DMS53 (cell line): Measurements from ENCODE around the gene NEUROG1.

ENCODE experiments used
- DNase-seq: peaks from one replicate; lab custom pipeline; 2025; lab: John Stamatoyannopoulos, UW

Gene NEUROG1

GRCh38 chr5:135535820-135536801, at the start of gene NEUROG1:
TSS of gene NEUROG1 (minus strand) at chr5:135535964. CDS start at chr5:135535690, 274 bp downstream.
- DNase-seq, result peak; percentile 56

- no peak for DNase-seq
Observed at GRCh38 chr5:135584918-135585317, 49.2 kb upstream of the NEUROG1 start.

- DNase-seq, result no peak
Observed at GRCh38 chr5:135584276-135584675, 48.5 kb upstream of the NEUROG1 start.

GRCh38 chr5:135582099-135582781, 46.5 kb upstream of the NEUROG1 start:
- no peak for DNase-seq

- peak; percentile 72 for DNase-seq
Observed at GRCh38 chr5:135578685-135579341, 43.0 kb upstream of the NEUROG1 start, which contains the start of gene CXCL14. TSS of gene CXCL14 (minus strand) at chr5:135578991. CDS start at chr5:135578778, 213 bp downstream.

GRCh38 chr5:135578305-135578684, 42.5 kb upstream of the NEUROG1 start:
- DNase-seq, result no peak

GRCh38 chr5:135577421-135577820, 41.7 kb upstream of the NEUROG1 start:
- DNase-seq, result no peak

- DNase-seq, result no peak
Observed at GRCh38 chr5:135576075-135576599, 40.4 kb upstream of the NEUROG1 start.

- DNase-seq, result no peak
Observed at GRCh38 chr5:135574493-135574892, 38.7 kb upstream of the NEUROG1 start.

- no peak for DNase-seq
Observed at GRCh38 chr5:135571902-135572301, 36.1 kb upstream of the NEUROG1 start.

GRCh38 chr5:135571066-135571609, 35.4 kb upstream of the NEUROG1 start:
- no peak for DNase-seq

- DNase-seq, result no peak
Observed at GRCh38 chr5:135570453-135570764, 34.6 kb upstream of the NEUROG1 start.

- DNase-seq, result peak; percentile 89
Observed at GRCh38 chr5:135569755-135570452, 34.1 kb upstream of the NEUROG1 start.

GRCh38 chr5:135568923-135569360, 33.2 kb upstream of the NEUROG1 start:
- no peak for DNase-seq

GRCh38 chr5:135568246-135568645, 32.5 kb upstream of the NEUROG1 start:
- DNase-seq, result peak; percentile 24

GRCh38 chr5:135567661-135568060, 31.9 kb upstream of the NEUROG1 start:
- DNase-seq, result peak; percentile 26

- no peak for DNase-seq
Observed at GRCh38 chr5:135566422-135567400, 30.9 kb upstream of the NEUROG1 start.

- DNase-seq, result peak; percentile 82
Observed at GRCh38 chr5:135565725-135566421, 30.1 kb upstream of the NEUROG1 start.

- no peak for DNase-seq
Observed at GRCh38 chr5:135565266-135565665, 29.5 kb upstream of the NEUROG1 start.
